Endothelial cell of umbilical vein (primary cell): ENCODE measurements around the gene EARS2. TPM values are rescaled to one million over a fixed set of nuclear protein-coding genes. Genes with fewer than 3 reads are reported as not detected.

ENCODE experiments used
- BruUV-seq: library from RNA; stranded (reverse); fragments of 400-500 nt; replicated peaks from 2 replicates; lab custom pipeline; 2021; lab: Mats Ljungman, UMichigan
- CTCF ChIA-PET: fragments of 300-600, 350-600 bp; sonication (Branson Sonifier 250); formaldehyde crosslinking; loops from one replicate; lab custom pipeline; 2021; ENCODE audit warnings: antibody characterized with exemption, inconsistent platforms; lab: Charles Lee
- POLR2A ChIA-PET: fragments of 300-600, 350-600 bp; sonication (Branson Sonifier 250); formaldehyde crosslinking; loops from one replicate; lab custom pipeline; 2021; ENCODE audit warnings: antibody characterized with exemption, inconsistent platforms; lab: Charles Lee
- DNase-seq: peaks from one replicate; pipeline ENCODE4 v3.0.0-alpha.2; 2011; ENCODE audit warnings: low read depth, low spot score
- FAIRE-seq: peaks from 2 replicates; lab custom pipeline; 2011; peaks lifted over from hg19 to GRCh38; lab: Jason Lieb, UNC
- H2AFZ ChIP-seq: 2 replicates; pipeline ENCODE4 v1.6.0; 2012; ENCODE audit warnings: low read depth, low read length, control low read depth, inconsistent platforms
- H3K27ac ChIP-seq: 2 replicates; pipeline ENCODE4 v1.5.1; 2011; ENCODE audit warnings: low read depth, mild to moderate bottlenecking, control low read depth, low read length, moderate library complexity; ENCODE audit not compliant: insufficient read depth
- H3K27me3 ChIP-seq, 2 experiments: 2 replicates each; pipeline versions ENCODE4 v1.6.0 to v1.6.1; 2011; ENCODE audit warnings: low read length in 2 of 2, mixed read lengths in 1 of 2; ENCODE audit not compliant: control insufficient read depth in 2 of 2, insufficient read depth in 2 of 2
- H3K36me3 ChIP-seq, 2 experiments: 2 replicates in 1 of 2; 3 replicates in 1 of 2; pipeline ENCODE4 v1.5.1; 2011; ENCODE audit warnings: low read length in 2 of 2, mild to moderate bottlenecking in 1 of 2, moderate library complexity in 1 of 2; ENCODE audit not compliant: control insufficient read depth in 2 of 2, insufficient read depth in 2 of 2; ENCODE audit errors: extremely low read depth in 1 of 2
- H3K4me1 ChIP-seq: 3 replicates; pipeline ENCODE4 v1.5.1; 2011; ENCODE audit warnings: mild to moderate bottlenecking, low read length; ENCODE audit not compliant: control insufficient read depth, insufficient read depth; ENCODE audit errors: extremely low read depth
- H3K4me2 ChIP-seq: 2 replicates; pipeline ENCODE4 v1.6.1; 2011; ENCODE audit warnings: low read length, control low read depth, mixed read lengths; ENCODE audit not compliant: insufficient read depth
- H3K4me3 ChIP-seq, 3 experiments: fragments of 200-600 bp in 1 of 3; sonication (generic), shearing (Covaris generic) in 1 of 3; replicated peaks in 1 of 3; 2 replicates each; pipeline ENCODE4 v1.5.1; 2011 to 2016; ENCODE audit warnings: control low read depth in 3 of 3, low read length in 3 of 3, mild to moderate bottlenecking in 2 of 3, inconsistent platforms in 1 of 3, low read depth in 1 of 3, moderate library complexity in 1 of 3; ENCODE audit not compliant: insufficient read depth in 1 of 3
- H3K79me2 ChIP-seq: 2 replicates; pipeline ENCODE4 v1.6.0; 2012; ENCODE audit warnings: low read length, inconsistent platforms; ENCODE audit not compliant: control insufficient read depth, insufficient read depth
- H3K9ac ChIP-seq: replicated peaks from 2 replicates; pipeline ENCODE3; 2011; ENCODE audit warnings: low read length, control low read depth; ENCODE audit not compliant: insufficient read depth; ENCODE audit errors: extremely low read depth
- H3K9me1 ChIP-seq: replicated peaks from 3 replicates; pipeline ENCODE4 v1.6.0; 2011; ENCODE audit warnings: mild to moderate bottlenecking, low read length; ENCODE audit not compliant: control insufficient read depth, insufficient read depth; ENCODE audit errors: extremely low read depth
- H3K9me3 ChIP-seq: replicated peaks from 2 replicates; pipeline ENCODE4 v1.5.1; 2012; ENCODE audit warnings: low read length, inconsistent platforms; ENCODE audit not compliant: control insufficient read depth, insufficient read depth
- H4K20me1 ChIP-seq: replicated peaks from 2 replicates; pipeline ENCODE3; 2011; ENCODE audit warnings: mild to moderate bottlenecking, low read length; ENCODE audit not compliant: control insufficient read depth, insufficient read depth; ENCODE audit errors: extremely low read depth
- CTCF ChIP-seq, 2 donors: IDR thresholded peaks; 1 replicate in 1 of 2; 2 replicates in 1 of 2; pipeline ENCODE4 v1.5.1; 2011; ENCODE audit warnings: low read length in 2 of 2, mild to moderate bottlenecking in 2 of 2, moderate library complexity in 2 of 2, control low read depth in 1 of 2, inconsistent platforms in 1 of 2, low read depth in 1 of 2; ENCODE audit not compliant: insufficient read depth in 1 of 2; ENCODE audit errors: extremely low read depth in 1 of 2
- EZH2 ChIP-seq: IDR thresholded peaks from 2 replicates; pipeline ENCODE4 v1.6.1; 2012; ENCODE audit warnings: borderline replicate concordance, low read depth, mild to moderate bottlenecking, moderate library complexity, low read length, inconsistent platforms; ENCODE audit not compliant: severe bottlenecking
- FOS ChIP-seq: IDR thresholded peaks from 2 replicates; pipeline ENCODE4 v1.6.1; 2011; ENCODE audit warnings: mild to moderate bottlenecking, low read length, moderate library complexity, borderline replicate concordance; ENCODE audit not compliant: insufficient read depth
- GATA2 ChIP-seq: IDR thresholded peaks from 2 replicates; pipeline ENCODE4 v1.7.0; 2011; ENCODE audit warnings: low read depth, mild to moderate bottlenecking, moderate library complexity, mixed read lengths, low read length; ENCODE audit not compliant: insufficient read length, insufficient read depth
- JUN ChIP-seq: IDR thresholded peaks from 2 replicates; pipeline ENCODE4 v1.6.1; 2011; ENCODE audit warnings: borderline replicate concordance, low read depth; ENCODE audit not compliant: insufficient read length, insufficient read depth
- MYC ChIP-seq: IDR thresholded peaks from one replicate; pipeline ENCODE4 v1.6.1; 2011; ENCODE audit warnings: mild to moderate bottlenecking, low read depth, low read length
- POLR2A ChIP-seq: IDR thresholded peaks from 2 replicates; pipeline ENCODE4 v1.6.1; 2012; ENCODE audit warnings: low read depth, mild to moderate bottlenecking, control low read depth, low read length
- POLR2AphosphoS5 ChIP-seq: IDR thresholded peaks from 2 replicates; pipeline ENCODE4 v1.6.1; 2012; ENCODE audit warnings: low read depth, mild to moderate bottlenecking, control low read depth, low read length, moderate library complexity; ENCODE audit not compliant: insufficient read depth
- dilution Hi-C: fragments of 300-500 bp; cut with MboI; formaldehyde crosslinking; loops from one replicate; pipeline ENCODE4 v1.15.0; 2019; ENCODE audit warnings: low sequenced_read_pairs; ENCODE audit not compliant: extremely low pct_ligation_motif_present
- intact Hi-C: fragments of 100-400 bp; cut with micrococcal nuclease; formaldehyde crosslinking; loops from one replicate; pipeline ENCODE4 v1.10.0; 2022
- polyA plus RNA-seq, 4 experiments: library from polyadenylated mRNA; depleted of rRNA in 3 of 4; stranded (reverse) in 3 of 4; unstranded in 1 of 4; fragments of >200 nt; gene quantifications; 2 replicates each; pipeline versions ENCODE4 v1.2.1 to v1.2.3, GENCODE V29; 2011 to 2012; ENCODE audit warnings: missing spikeins in 1 of 4
- total RNA-seq: library from RNA; stranded (reverse); gene quantifications from 2 replicates; pipeline ENCODE4 v1.2.3, GENCODE V29; 2021
- TF ChIP-seq, protein P1 (sequence below): IDR thresholded peaks from 2 replicates; pipeline ENCODE4 v1.6.1; 2011; ENCODE audit not compliant: insufficient read depth, insufficient read length

The EARS2 gene
- total and polyA plus RNA-seq, 2 donors (not counting 3 experiments of a cell fraction or from before 2014, with no cell fraction given): 14.7 to 21.6 TPM

DNA sequence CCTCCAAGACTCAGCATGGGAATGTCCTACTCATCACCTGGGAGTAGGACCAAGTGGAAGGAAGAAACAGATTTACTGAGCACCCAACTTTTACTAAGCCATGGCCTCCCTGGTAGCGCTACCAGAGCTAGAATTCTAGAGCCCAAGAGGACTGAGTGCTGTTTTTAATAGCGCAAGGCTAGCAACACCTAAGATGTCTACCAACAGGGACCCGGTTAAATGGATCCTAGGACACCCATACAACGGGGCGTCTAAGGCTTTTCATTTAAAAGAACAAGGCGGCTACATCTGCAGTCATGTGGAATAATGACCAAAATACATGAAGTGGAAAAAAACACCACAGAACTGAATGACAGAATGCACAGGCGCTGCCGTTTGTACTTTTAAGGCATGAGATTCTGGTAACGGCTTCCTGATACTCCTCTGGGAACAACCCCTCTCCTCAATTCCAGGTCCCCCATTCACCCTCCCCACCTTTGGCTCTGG lies 51.9 kb downstream of the EARS2 start:
- H3K4me2 ChIP-seq: no peak overlapping the region
- peaks cover 2% of the 10 kb centered on the region for H4K20me1 ChIP-seq
- H3K9me1 ChIP-seq: no peaks in the 10 kb centered on the region
- H3K9me3 ChIP-seq: no peaks in the 10 kb centered on the region
- no peak overlapping the region for H3K4me3 ChIP-seq
- H3K4me1 ChIP-seq: peaks cover 20% of the 10 kb centered on the region
- no peaks in the 10 kb centered on the region for H3K36me3 ChIP-seq
- H3K9ac ChIP-seq: no peak overlapping the region
- intact Hi-C loops (loop anchor here (2.0 kb wide), 2 partner anchors 52 kb away; partner anchors contain the start of genes COG7, EARS2 and UBFD1), dilution Hi-C loops (no loop called here)
- H3K27me3 ChIP-seq: no peaks in the 10 kb centered on the region
- TF ChIP-seq EZH2: no peak
- no peak for TF ChIP-seq FOS
- no peak for TF ChIP-seq MYC
- no peak for TF ChIP-seq CTCF (IDR thresholded peaks at IDR 0.05; ENCODE audit: extremely low read depth in 1 of 2, insufficient read depth in 1 of 2, low read depth in 1 of 2, low read length in 2 of 2)
- TF ChIP-seq, protein P1, sequence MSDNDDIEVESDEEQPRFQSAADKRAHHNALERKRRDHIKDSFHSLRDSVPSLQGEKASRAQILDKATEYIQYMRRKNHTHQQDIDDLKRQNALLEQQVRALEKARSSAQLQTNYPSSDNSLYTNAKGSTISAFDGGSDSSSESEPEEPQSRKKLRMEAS: no peak
- TF ChIP-seq GATA2: no peak
- TF ChIP-seq POLR2AphosphoS5: no peak
- TF ChIP-seq JUN: no peak
- no peak for TF ChIP-seq POLR2A
- H3K27ac ChIP-seq: peak overlapping the region; percentile 62
- DNase-seq: no peak
- no peak for FAIRE-seq
- ChIA-PET POLR2A (no interaction called here), CTCF (interaction anchor here (1.0 to 1.2 kb wide), 5 partner anchors 14 to 91 kb away, joined by 3 to 8 read pairs (median 5); partner anchors contain the start of genes EARS2 and UBFD1)
- no TSS peak for BruUV-seq
- H3K79me2 ChIP-seq: peaks cover 87% of the 10 kb centered on the region
- H2AFZ ChIP-seq: no peak overlapping the region
